PFSK-1 (cell line): ENCODE measurements around the gene SORCS1.

ENCODE experiments used
- FOXP2 ChIP-seq: optimal IDR thresholded peaks from 2 replicates; pipeline ENCODE3; 2011; ENCODE audit warnings: borderline replicate concordance, control low read depth, inconsistent platforms; ENCODE audit not compliant: insufficient read depth; ENCODE audit errors: extremely low read length, extremely low read depth
- POLR2AphosphoS5 ChIP-seq: IDR thresholded peaks from 2 replicates; pipeline ENCODE4 v1.6.1; 2012; ENCODE audit warnings: low read depth, mild to moderate bottlenecking, control low read depth, low read length, moderate library complexity
- REST ChIP-seq, 2 experiments: IDR thresholded peaks; 2 replicates each; pipeline versions ENCODE4 v1.6.1 to v1.8.0; 2011 to 2012; ENCODE audit warnings: low read depth in 2 of 2, low read length in 2 of 2, control low read depth in 1 of 2, inconsistent platforms in 1 of 2, mild to moderate bottlenecking in 1 of 2, moderate library complexity in 1 of 2; ENCODE audit not compliant: insufficient read depth in 1 of 2
- SIN3A ChIP-seq: IDR thresholded peaks from 2 replicates; pipeline ENCODE4 v1.6.1; 2012; ENCODE audit warnings: mild to moderate bottlenecking, low read length, moderate library complexity, borderline replicate concordance; ENCODE audit not compliant: insufficient read depth
- TAF1 ChIP-seq: IDR thresholded peaks from 2 replicates; pipeline ENCODE4 v1.6.1; 2012; ENCODE audit warnings: low read length, control low read depth, borderline replicate concordance; ENCODE audit not compliant: insufficient read depth

The SORCS1 gene

DNA sequence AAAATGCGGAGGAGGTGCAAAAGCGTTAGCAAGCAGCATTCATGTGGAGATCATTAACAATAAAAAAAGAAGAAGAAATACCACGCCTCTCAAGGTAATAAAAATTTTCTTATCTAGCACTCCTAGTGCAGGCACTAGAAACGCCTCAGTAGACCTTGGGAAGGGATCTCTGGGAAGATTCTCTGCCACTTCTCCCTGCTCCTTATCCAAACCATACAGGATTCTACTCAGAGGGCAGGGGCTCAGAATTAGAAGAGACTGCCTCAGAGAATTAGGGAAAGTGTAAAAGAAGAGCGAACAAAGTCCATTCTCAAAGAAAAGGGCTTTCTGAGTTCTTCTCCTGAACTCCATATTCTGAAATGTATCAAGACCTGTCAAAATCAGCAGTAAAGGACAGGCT, 413.4 kb downstream of the SORCS1 start:
- TF ChIP-seq FOXP2 = no peak

GRCh38 chr10:106746868-106747267, 417.6 kb downstream of the SORCS1 start:
- no peak for TF ChIP-seq POLR2AphosphoS5
- no peak for TF ChIP-seq REST (IDR thresholded peaks at IDR 0.05; ENCODE audit: insufficient read depth in 1 of 2, low read depth in 2 of 2, low read length in 2 of 2)
- TF ChIP-seq TAF1 = no peak
- no peak for TF ChIP-seq FOXP2
- no peak for TF ChIP-seq SIN3A

- no peak for TF ChIP-seq FOXP2
- TF ChIP-seq POLR2AphosphoS5 = no peak
- TF ChIP-seq REST (IDR thresholded peaks at IDR 0.05; ENCODE audit: insufficient read depth in 1 of 2, low read depth in 2 of 2, low read length in 2 of 2) = no peak
- TF ChIP-seq SIN3A = no peak
- TF ChIP-seq TAF1 = no peak
Observed at GRCh38 chr10:106741006-106741530, 423.4 kb downstream of the SORCS1 start.

DNA sequence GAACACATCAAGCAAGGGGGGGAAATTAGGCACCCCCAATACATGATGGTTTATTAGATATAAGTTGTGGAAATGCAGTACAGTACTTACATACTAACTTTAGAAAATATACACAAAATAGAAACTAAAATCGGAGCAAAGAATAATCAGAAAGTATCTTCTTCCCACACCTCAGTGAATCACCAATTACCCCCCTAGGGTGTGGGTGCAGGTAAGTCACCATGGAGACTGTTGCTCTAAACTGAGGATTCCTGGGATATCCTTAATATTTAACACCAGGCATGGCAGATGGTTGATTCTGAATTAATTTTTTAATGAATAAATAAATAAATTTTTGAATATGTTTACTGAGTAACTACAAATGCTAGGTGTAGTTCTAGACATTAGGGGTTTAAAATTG, 424.4 kb downstream of the SORCS1 start:
- no peak for TF ChIP-seq SIN3A
- no peak for TF ChIP-seq REST (IDR thresholded peaks at IDR 0.05; ENCODE audit: insufficient read depth in 1 of 2, low read depth in 2 of 2, low read length in 2 of 2)
- TF ChIP-seq TAF1 = no peak
- no peak for TF ChIP-seq POLR2AphosphoS5
- no peak for TF ChIP-seq FOXP2

GRCh38 chr10:106734220-106734619, 430.3 kb downstream of the SORCS1 start:
- TF ChIP-seq POLR2AphosphoS5 = no peak
- no peak for TF ChIP-seq REST (IDR thresholded peaks at IDR 0.05; ENCODE audit: insufficient read depth in 1 of 2, low read depth in 2 of 2, low read length in 2 of 2)
- TF ChIP-seq FOXP2 = no peak
- no peak for TF ChIP-seq TAF1
- no peak for TF ChIP-seq SIN3A
